Endothelial cell of umbilical vein (primary cell): ENCODE measurements around the gene EFHD1. TPM values are rescaled to one million over a fixed set of nuclear protein-coding genes. Genes with fewer than 3 reads are reported as not detected.

Experiments
- BruUV-seq: library from RNA; stranded (reverse); fragments of 400-500 nt; replicated peaks from 2 replicates; lab custom pipeline; 2021; lab: Mats Ljungman, UMichigan
- CTCF ChIA-PET: fragments of 300-600, 350-600 bp; sonication (Branson Sonifier 250); formaldehyde crosslinking; loops from one replicate; lab custom pipeline; 2021; ENCODE audit warnings: antibody characterized with exemption, inconsistent platforms; lab: Charles Lee
- POLR2A ChIA-PET: fragments of 300-600, 350-600 bp; sonication (Branson Sonifier 250); formaldehyde crosslinking; loops from one replicate; lab custom pipeline; 2021; ENCODE audit warnings: antibody characterized with exemption, inconsistent platforms; lab: Charles Lee
- DNase-seq: peaks from one replicate; pipeline ENCODE4 v3.0.0-alpha.2; 2011; ENCODE audit warnings: low read depth, low spot score
- FAIRE-seq: peaks from 2 replicates; lab custom pipeline; 2011; peaks lifted over from hg19 to GRCh38; lab: Jason Lieb, UNC
- H2AFZ ChIP-seq: 2 replicates; pipeline ENCODE4 v1.6.0; 2012; ENCODE audit warnings: low read depth, low read length, control low read depth, inconsistent platforms
- H3K27ac ChIP-seq: 2 replicates; pipeline ENCODE4 v1.5.1; 2011; ENCODE audit warnings: low read depth, mild to moderate bottlenecking, control low read depth, low read length, moderate library complexity; ENCODE audit not compliant: insufficient read depth
- H3K27me3 ChIP-seq, 2 experiments: 2 replicates each; pipeline versions ENCODE4 v1.6.0 to v1.6.1; 2011; ENCODE audit warnings: low read length in 2 of 2, mixed read lengths in 1 of 2; ENCODE audit not compliant: control insufficient read depth in 2 of 2, insufficient read depth in 2 of 2
- H3K36me3 ChIP-seq, 2 experiments: 2 replicates in 1 of 2; 3 replicates in 1 of 2; pipeline ENCODE4 v1.5.1; 2011; ENCODE audit warnings: low read length in 2 of 2, mild to moderate bottlenecking in 1 of 2, moderate library complexity in 1 of 2; ENCODE audit not compliant: control insufficient read depth in 2 of 2, insufficient read depth in 2 of 2; ENCODE audit errors: extremely low read depth in 1 of 2
- H3K4me1 ChIP-seq: 3 replicates; pipeline ENCODE4 v1.5.1; 2011; ENCODE audit warnings: mild to moderate bottlenecking, low read length; ENCODE audit not compliant: control insufficient read depth, insufficient read depth; ENCODE audit errors: extremely low read depth
- H3K4me2 ChIP-seq: 2 replicates; pipeline ENCODE4 v1.6.1; 2011; ENCODE audit warnings: low read length, control low read depth, mixed read lengths; ENCODE audit not compliant: insufficient read depth
- H3K4me3 ChIP-seq, 3 experiments: fragments of 200-600 bp in 1 of 3; sonication (generic), shearing (Covaris generic) in 1 of 3; replicated peaks in 1 of 3; 2 replicates each; pipeline ENCODE4 v1.5.1; 2011 to 2016; ENCODE audit warnings: control low read depth in 3 of 3, low read length in 3 of 3, mild to moderate bottlenecking in 2 of 3, inconsistent platforms in 1 of 3, low read depth in 1 of 3, moderate library complexity in 1 of 3; ENCODE audit not compliant: insufficient read depth in 1 of 3
- H3K79me2 ChIP-seq: 2 replicates; pipeline ENCODE4 v1.6.0; 2012; ENCODE audit warnings: low read length, inconsistent platforms; ENCODE audit not compliant: control insufficient read depth, insufficient read depth
- H3K9ac ChIP-seq: replicated peaks from 2 replicates; pipeline ENCODE3; 2011; ENCODE audit warnings: low read length, control low read depth; ENCODE audit not compliant: insufficient read depth; ENCODE audit errors: extremely low read depth
- H3K9me1 ChIP-seq: replicated peaks from 3 replicates; pipeline ENCODE4 v1.6.0; 2011; ENCODE audit warnings: mild to moderate bottlenecking, low read length; ENCODE audit not compliant: control insufficient read depth, insufficient read depth; ENCODE audit errors: extremely low read depth
- H3K9me3 ChIP-seq: replicated peaks from 2 replicates; pipeline ENCODE4 v1.5.1; 2012; ENCODE audit warnings: low read length, inconsistent platforms; ENCODE audit not compliant: control insufficient read depth, insufficient read depth
- H4K20me1 ChIP-seq: replicated peaks from 2 replicates; pipeline ENCODE3; 2011; ENCODE audit warnings: mild to moderate bottlenecking, low read length; ENCODE audit not compliant: control insufficient read depth, insufficient read depth; ENCODE audit errors: extremely low read depth
- CTCF ChIP-seq, 2 donors: IDR thresholded peaks; 1 replicate in 1 of 2; 2 replicates in 1 of 2; pipeline ENCODE4 v1.5.1; 2011; ENCODE audit warnings: low read length in 2 of 2, mild to moderate bottlenecking in 2 of 2, moderate library complexity in 2 of 2, control low read depth in 1 of 2, inconsistent platforms in 1 of 2, low read depth in 1 of 2; ENCODE audit not compliant: insufficient read depth in 1 of 2; ENCODE audit errors: extremely low read depth in 1 of 2
- EZH2 ChIP-seq: IDR thresholded peaks from 2 replicates; pipeline ENCODE4 v1.6.1; 2012; ENCODE audit warnings: borderline replicate concordance, low read depth, mild to moderate bottlenecking, moderate library complexity, low read length, inconsistent platforms; ENCODE audit not compliant: severe bottlenecking
- FOS ChIP-seq: IDR thresholded peaks from 2 replicates; pipeline ENCODE4 v1.6.1; 2011; ENCODE audit warnings: mild to moderate bottlenecking, low read length, moderate library complexity, borderline replicate concordance; ENCODE audit not compliant: insufficient read depth
- GATA2 ChIP-seq: IDR thresholded peaks from 2 replicates; pipeline ENCODE4 v1.7.0; 2011; ENCODE audit warnings: low read depth, mild to moderate bottlenecking, moderate library complexity, mixed read lengths, low read length; ENCODE audit not compliant: insufficient read length, insufficient read depth
- JUN ChIP-seq: IDR thresholded peaks from 2 replicates; pipeline ENCODE4 v1.6.1; 2011; ENCODE audit warnings: borderline replicate concordance, low read depth; ENCODE audit not compliant: insufficient read length, insufficient read depth
- MAX ChIP-seq: IDR thresholded peaks from 2 replicates; pipeline ENCODE4 v1.6.1; 2011; ENCODE audit not compliant: insufficient read depth, insufficient read length
- MYC ChIP-seq: IDR thresholded peaks from one replicate; pipeline ENCODE4 v1.6.1; 2011; ENCODE audit warnings: mild to moderate bottlenecking, low read depth, low read length
- POLR2A ChIP-seq: IDR thresholded peaks from 2 replicates; pipeline ENCODE4 v1.6.1; 2012; ENCODE audit warnings: low read depth, mild to moderate bottlenecking, control low read depth, low read length
- POLR2AphosphoS5 ChIP-seq: IDR thresholded peaks from 2 replicates; pipeline ENCODE4 v1.6.1; 2012; ENCODE audit warnings: low read depth, mild to moderate bottlenecking, control low read depth, low read length, moderate library complexity; ENCODE audit not compliant: insufficient read depth
- dilution Hi-C: fragments of 300-500 bp; cut with MboI; formaldehyde crosslinking; loops from one replicate; pipeline ENCODE4 v1.15.0; 2019; ENCODE audit warnings: low sequenced_read_pairs; ENCODE audit not compliant: extremely low pct_ligation_motif_present
- intact Hi-C: fragments of 100-400 bp; cut with micrococcal nuclease; formaldehyde crosslinking; loops from one replicate; pipeline ENCODE4 v1.10.0; 2022
- polyA plus RNA-seq, 4 experiments: library from polyadenylated mRNA; depleted of rRNA in 3 of 4; stranded (reverse) in 3 of 4; unstranded in 1 of 4; fragments of >200 nt; gene quantifications; 2 replicates each; pipeline versions ENCODE4 v1.2.1 to v1.2.3, GENCODE V29; 2011 to 2012; ENCODE audit warnings: missing spikeins in 1 of 4
- total RNA-seq: library from RNA; stranded (reverse); gene quantifications from 2 replicates; pipeline ENCODE4 v1.2.3, GENCODE V29; 2021

The EFHD1 gene
- total and polyA plus RNA-seq, 2 donors (not counting 3 experiments of a cell fraction or from before 2014, with no cell fraction given) = 0.18 TPM; not detected in 1

- no peak for DNase-seq
- CTCF ChIA-PET = interaction anchor here (0.9 to 2.3 kb wide), 8 partner anchors 9 to 64 kb away, joined by 3 to 11 read pairs (median 5); partner anchors contain the start of gene GIGYF2
- Histone ChIP-seq H2AFZ (peak overlapping the region; percentile 68), H3K4me2 (peak overlapping the region; percentile 62), H3K27ac (no peak overlapping the region), H3K79me2 (no peaks in the 10 kb centered on the region), H4K20me1 (no peaks in the 10 kb centered on the region), H3K4me1 (peaks cover 4% of the 10 kb centered on the region), H3K9me1 (no peaks in the 10 kb centered on the region), H3K27me3 (peaks cover 24 to 37% of the 10 kb centered on the region in 2 experiments), H3K4me3 (peak overlapping the region; percentile 1 to 45 (median 29)), H3K9me3 (no peaks in the 10 kb centered on the region), H3K36me3 (no peaks in the 10 kb centered on the region), H3K9ac (no peak overlapping the region)
- no TSS peak for BruUV-seq
- TF ChIP-seq MYC = no peak
- TF ChIP-seq EZH2 = no peak
- TF ChIP-seq CTCF (IDR thresholded peaks at IDR 0.05; ENCODE audit: extremely low read depth in 1 of 2, insufficient read depth in 1 of 2, low read depth in 1 of 2, low read length in 2 of 2) = no peak
- TF ChIP-seq JUN = no peak
- TF ChIP-seq MAX = no peak
- no peak for TF ChIP-seq POLR2A
- TF ChIP-seq FOS = no peak
- no peak for TF ChIP-seq POLR2AphosphoS5
- no peak for TF ChIP-seq GATA2
- no peak for FAIRE-seq
- POLR2A ChIA-PET = no interaction called here
- dilution Hi-C loops = no loop called here
- intact Hi-C loops = no loop called here
Observed at GRCh38 chr2:232632904-232633412, 446 bp upstream of the EFHD1 start.
